DMS153 (cell line): ENCODE results near the gene CYB561.

Source experiments
- DNase-seq: peaks from one replicate; lab custom pipeline; 2025; lab: John Stamatoyannopoulos, UW

The CYB561 gene

GRCh38 chr17:63451150-63451549 is 5.0 kb upstream of the CYB561 start:
- DNase-seq, result no peak

DNA sequence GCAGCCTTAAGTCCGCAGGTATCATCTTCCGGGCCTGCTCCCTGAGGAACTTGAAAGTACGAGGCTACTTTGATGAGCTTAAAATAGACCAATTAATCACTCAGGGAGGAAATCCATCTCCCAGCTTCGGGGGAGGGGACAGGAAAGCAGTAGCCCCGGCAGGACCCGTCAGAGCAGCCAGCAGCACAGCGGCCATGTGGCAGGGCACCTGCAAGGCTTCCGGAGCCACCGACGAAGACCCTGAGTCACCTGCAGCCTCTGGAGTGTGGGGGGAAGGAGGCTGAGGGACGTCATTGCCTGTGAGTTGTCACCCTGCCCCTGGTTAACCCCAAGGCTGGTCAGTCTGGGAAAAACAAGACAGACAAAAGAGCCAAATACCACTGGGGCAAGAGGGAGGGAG is 4.4 kb upstream of the CYB561 start:
- no peak for DNase-seq

- DNase-seq, result no peak
Observed at GRCh38 chr17:63448655-63449054, 2.5 kb upstream of the CYB561 start.

GRCh38 chr17:63447471-63448009 is 1.4 kb upstream of the CYB561 start:
- DNase-seq, result no peak

DNA sequence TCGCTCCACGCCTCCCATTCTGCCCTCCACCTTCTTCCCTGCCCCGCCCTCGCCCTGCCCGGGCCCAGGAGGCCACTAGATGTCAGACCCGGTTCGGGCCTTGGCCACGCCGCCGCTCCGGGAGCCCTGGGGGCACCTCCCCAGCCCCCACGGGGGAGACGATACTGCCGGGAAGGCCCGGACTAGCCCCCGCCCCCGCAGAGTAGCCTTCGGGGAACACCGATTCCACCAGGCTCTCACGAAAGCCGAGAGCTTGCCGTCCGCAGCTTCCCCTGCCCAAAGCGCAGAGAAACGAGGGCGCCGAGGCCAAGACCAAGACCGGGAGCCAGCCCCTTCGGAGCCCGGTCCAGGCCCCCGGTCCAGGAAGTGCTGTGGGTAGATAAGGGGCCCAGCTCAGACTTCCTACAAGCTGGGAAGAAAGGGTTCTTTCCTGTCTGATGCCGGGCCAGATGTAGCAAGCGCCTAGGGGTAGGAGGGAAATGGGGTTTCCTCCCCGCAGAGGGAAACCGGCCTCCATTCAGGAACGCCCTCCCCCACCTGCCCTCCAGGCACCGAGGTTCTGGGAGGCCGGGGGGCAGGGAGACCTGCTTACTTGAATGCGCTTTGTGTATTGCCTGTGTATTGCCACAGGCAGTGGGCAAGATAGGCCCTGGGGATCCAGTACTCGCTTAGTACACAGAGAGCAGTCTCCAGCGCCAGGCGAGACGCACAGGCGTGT is 806 bp upstream of the CYB561 start:
- DNase-seq, result peak; percentile 71

- DNase-seq, result peak; percentile 31
Observed at GRCh38 chr17:63445571-63445953, 544 bp downstream of the CYB561 start.

DNA sequence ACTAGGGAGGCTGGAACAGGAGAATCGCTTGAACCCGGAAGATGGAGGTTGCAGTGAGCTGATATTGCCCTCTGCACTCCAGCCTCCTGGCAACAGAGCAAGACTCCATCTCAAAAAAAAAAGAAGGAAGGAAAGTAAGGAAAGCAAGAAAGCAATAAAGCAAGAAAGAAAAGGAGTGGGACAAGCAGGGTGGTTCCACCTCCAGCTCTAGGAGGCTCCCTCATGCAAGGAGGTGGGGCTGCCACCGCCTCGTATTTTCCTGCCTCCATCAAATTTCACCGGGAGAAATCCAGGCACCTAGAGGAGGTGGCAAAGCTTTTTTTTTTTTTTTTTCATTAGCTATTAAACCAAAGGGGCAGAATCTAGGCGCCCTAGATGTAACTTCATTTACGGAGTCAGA is 1.0 kb downstream of the CYB561 start:
- DNase-seq, result no peak

DNA sequence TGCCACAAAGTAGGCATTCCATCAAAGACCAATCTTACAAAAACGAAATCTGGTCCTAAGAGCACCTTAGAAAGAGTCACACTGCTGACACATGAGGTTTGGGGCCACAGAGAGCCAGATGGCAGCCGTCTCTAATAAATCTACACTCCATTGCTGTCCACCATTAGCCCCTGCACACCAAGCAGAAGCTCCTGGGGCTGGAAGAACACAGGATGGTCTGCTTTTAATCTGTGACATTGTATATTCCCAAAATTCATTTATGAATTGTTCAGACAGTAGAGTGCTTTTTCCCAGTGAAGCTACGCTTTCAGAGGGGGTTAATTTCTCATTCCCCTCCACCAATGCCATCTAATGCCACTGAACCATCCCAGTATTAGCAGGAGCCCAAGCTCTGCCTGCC is 1.6 kb downstream of the CYB561 start:
- no peak for DNase-seq

DNA sequence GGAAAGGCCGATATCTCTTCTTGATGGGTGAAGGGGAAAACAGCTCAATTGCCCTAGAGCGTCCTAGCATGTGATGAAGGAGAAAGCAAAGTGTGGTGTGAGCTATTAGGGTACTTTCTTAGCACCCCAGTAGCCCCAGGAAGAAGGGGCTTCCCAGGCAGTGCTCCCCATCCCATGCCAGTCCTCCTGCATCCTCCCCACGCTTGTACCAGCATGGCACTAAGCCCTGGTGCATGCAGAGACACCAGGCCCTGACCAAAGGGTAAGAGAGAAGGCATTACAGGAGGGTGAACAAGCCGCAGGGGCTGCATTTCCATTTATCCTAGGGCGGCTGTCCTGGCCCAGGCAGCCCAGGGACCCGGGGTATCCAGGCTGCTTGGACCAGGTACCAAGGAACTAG is 3.1 kb downstream of the CYB561 start:
- no peak for DNase-seq

- no peak for DNase-seq
Observed at GRCh38 chr17:63442549-63443035, 3.5 kb downstream of the CYB561 start.

- no peak for DNase-seq
Observed at GRCh38 chr17:63442074-63442473, 4.0 kb downstream of the CYB561 start.

- DNase-seq, result no peak
Observed at GRCh38 chr17:63441654-63442053, 4.5 kb downstream of the CYB561 start.

DNA sequence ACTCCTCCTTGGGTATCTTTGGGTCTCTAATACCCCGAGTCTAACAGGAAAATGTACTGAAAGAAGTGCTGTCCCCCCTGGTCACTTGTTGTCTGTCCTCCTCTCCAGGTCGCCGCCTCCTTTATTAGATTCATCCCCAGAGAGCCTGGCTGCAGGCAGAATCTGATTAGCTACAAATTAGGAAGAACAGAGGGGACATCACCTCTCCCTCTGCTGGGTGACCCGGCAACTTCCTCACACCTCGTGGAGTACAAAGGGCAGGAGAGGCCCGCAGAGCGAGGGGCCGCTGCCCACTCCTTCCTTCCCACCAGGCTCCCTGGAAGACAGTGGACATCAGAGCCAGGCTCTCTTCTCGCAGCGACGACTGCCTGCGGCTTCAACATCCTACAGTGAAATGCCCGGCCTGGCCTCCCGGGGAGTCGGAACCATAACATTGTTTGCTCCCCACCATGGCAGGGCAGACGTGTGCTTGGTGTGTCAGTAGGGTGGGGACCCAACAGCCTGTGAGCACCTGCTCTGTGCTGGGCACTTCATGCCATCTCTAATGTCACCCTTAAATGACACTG is 5.3 kb downstream of the CYB561 start:
- DNase-seq, result no peak

DNA sequence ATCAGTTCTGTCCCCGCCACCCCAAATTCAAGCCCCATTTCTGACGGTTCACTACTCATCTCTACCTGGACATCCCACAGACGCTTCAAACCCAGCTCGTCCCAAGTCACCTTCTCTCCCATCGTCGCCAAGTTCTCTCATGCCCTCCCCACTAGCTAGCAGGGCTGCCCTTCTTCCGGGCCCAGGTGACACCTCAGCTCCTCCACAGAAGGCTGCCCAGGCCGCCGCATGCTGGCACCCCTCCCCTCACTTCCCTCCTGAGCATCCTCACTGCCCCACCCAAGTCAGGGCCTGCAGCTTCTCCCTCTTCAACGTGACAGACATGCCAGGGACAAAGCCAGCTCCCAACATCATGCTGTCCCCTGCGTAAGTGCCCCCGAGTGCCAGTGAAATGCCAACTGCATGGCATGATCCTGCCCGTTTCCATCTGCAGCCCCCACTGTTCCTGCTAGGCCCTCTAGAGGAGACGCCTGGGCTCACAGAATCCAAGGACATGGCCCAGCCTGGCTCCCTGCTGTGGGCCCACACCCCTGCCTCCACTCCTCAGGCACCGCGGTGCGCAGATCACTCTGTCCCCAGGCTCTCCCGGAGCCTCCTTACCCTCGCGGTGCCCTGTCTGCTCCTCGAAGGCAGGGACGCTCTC is 5.9 kb downstream of the CYB561 start:
- DNase-seq, result no peak

GRCh38 chr17:63439687-63440086 is 6.4 kb downstream of the CYB561 start:
- DNase-seq, result no peak

GRCh38 chr17:63438092-63439051 is 7.7 kb downstream of the CYB561 start:
- DNase-seq, result no peak

GRCh38 chr17:63437287-63438091 is 8.6 kb downstream of the CYB561 start:
- DNase-seq, result no peak

DNA sequence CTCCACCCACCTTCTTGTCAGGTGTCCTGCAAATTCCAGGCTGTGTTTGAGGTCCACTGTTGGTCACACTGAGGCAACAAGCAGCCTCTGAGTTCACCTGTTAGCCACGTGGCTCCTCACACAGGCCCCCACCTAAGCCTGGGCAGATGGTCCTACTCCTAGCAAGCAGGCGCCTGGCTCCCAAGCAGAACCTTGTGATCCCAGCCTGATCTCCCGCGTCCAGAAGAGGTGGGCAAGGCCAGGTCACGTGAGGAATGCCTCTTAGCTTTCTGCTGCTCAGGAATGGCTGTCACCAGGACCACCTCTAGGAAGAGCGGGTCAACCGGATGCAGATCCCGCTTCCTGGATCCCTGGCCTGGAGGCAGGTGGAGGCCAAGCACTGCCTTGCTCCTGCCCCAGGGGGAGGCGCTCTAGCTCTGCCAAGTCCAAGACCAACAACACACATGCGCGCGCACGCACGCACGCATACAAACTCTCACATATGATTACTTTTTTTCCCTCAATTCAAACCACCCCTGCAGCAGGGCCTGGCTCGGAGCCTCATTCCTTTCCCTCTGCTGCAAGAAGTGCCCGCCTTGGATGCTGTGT is 9.5 kb downstream of the CYB561 start:
- DNase-seq, result no peak

DNA sequence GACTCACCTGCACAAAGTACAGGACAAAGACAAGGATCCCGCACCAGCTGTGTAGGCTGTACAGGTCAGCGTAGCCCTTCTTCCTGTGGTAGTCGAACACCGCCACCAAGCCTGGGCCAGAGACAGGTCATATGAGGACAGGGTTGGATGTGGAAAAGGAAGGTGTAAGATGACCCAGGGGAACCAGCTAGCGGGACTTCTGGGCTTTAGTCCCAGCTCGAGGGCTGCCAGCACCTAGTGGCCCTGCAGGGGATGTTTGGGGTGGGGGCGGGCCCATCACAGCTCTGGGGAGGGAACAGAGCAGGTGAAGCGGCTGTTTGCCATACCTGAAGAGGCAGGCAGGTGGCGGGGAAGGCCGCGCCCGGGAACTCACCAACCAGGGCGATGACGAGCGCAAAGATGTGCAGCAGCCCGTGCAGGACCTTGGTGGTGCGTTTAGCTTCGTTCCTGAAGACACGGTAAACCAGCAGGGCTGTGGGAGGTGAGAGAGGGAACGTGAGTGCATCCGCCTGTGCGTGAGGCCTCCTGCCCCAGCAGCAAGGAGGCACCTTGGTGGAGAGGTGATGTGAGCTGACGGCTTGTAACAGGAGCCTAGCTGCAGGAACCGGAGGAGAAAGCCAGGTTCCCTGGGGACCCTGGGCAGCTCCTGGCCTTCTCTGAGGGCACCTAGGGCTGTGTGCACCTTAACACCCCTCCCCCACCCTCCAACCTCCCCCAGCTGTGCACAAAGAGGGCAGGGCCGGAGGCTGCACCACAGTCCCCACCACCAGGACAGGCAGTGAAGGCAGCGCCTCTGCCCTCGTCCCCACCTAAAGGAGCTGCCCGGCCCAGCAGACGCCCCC is 10.2 kb downstream of the CYB561 start:
- DNase-seq, result peak; percentile 68
